ENCODE results near the gene BICC1. TPM values are rescaled to one million over a fixed set of nuclear protein-coding genes. Genes with fewer than 3 reads are reported as not detected.

The BICC1 gene
- total RNA-seq, 2 donors from 2014 or later, result 8.3 to 15.7 TPM

GRCh38 chr10:58796242-58796641, 283.6 kb downstream of the BICC1 start:
- Histone ChIP-seq H3K4me1 (no peaks in the 10 kb centered on the region), H3K9me3 (no peaks in the 10 kb centered on the region), H3K27ac (no peak overlapping the region), H3K36me3 (no peaks in the 10 kb centered on the region), H3K27me3 (no peaks in the 10 kb centered on the region), H3K4me3 (no peak overlapping the region)
- DNase-seq (ENCODE audit: low spot score), result no peak
- TF ChIP-seq CTCF (IDR thresholded peaks at IDR 0.05), result no peak

- H3K4me1 ChIP-seq, result no peaks in the 10 kb centered on the region
- no peak for DNase-seq (ENCODE audit: low spot score)
- no peak for TF ChIP-seq CTCF (IDR thresholded peaks at IDR 0.05)
- no peaks in the 10 kb centered on the region for H3K36me3 ChIP-seq
- H3K4me3 ChIP-seq, result no peak overlapping the region
- H3K27me3 ChIP-seq, result no peaks in the 10 kb centered on the region
- no peaks in the 10 kb centered on the region for H3K9me3 ChIP-seq
- no peak overlapping the region for H3K27ac ChIP-seq
Observed at GRCh38 chr10:58796824-58797223, 284.2 kb downstream of the BICC1 start.

- Histone ChIP-seq H3K4me3 (no peak overlapping the region), H3K27me3 (no peaks in the 10 kb centered on the region), H3K9me3 (no peaks in the 10 kb centered on the region), H3K4me1 (no peaks in the 10 kb centered on the region), H3K27ac (no peak overlapping the region), H3K36me3 (no peaks in the 10 kb centered on the region)
- DNase-seq (ENCODE audit: low spot score), result no peak
- no peak for TF ChIP-seq CTCF (IDR thresholded peaks at IDR 0.05)
Observed at GRCh38 chr10:58797356-58797755, 284.7 kb downstream of the BICC1 start.

- no peak overlapping the region for H3K27ac ChIP-seq
- TF ChIP-seq CTCF (IDR thresholded peaks at IDR 0.05), result no peak
- no peaks in the 10 kb centered on the region for H3K4me1 ChIP-seq
- no peaks in the 10 kb centered on the region for H3K9me3 ChIP-seq
- DNase-seq (ENCODE audit: low spot score), result no peak
- H3K36me3 ChIP-seq, result no peaks in the 10 kb centered on the region
- no peaks in the 10 kb centered on the region for H3K27me3 ChIP-seq
- H3K4me3 ChIP-seq, result no peak overlapping the region
Observed at GRCh38 chr10:58802047-58802446, 289.4 kb downstream of the BICC1 start.

GRCh38 chr10:58806323-58806722, 293.7 kb downstream of the BICC1 start:
- Histone ChIP-seq H3K4me3 (no peak overlapping the region), H3K4me1 (no peaks in the 10 kb centered on the region), H3K27ac (no peak overlapping the region), H3K36me3 (no peaks in the 10 kb centered on the region), H3K9me3 (no peaks in the 10 kb centered on the region), H3K27me3 (no peaks in the 10 kb centered on the region)
- TF ChIP-seq CTCF (IDR thresholded peaks at IDR 0.05), result no peak
- DNase-seq (ENCODE audit: low spot score), result no peak

GRCh38 chr10:58806970-58807628, 294.4 kb downstream of the BICC1 start:
- Histone ChIP-seq H3K36me3 (no peaks in the 10 kb centered on the region), H3K4me3 (no peak overlapping the region), H3K4me1 (no peaks in the 10 kb centered on the region), H3K9me3 (no peaks in the 10 kb centered on the region), H3K27ac (peak overlapping the region in 1 of 2 donors; percentile 27), H3K27me3 (no peaks in the 10 kb centered on the region)
- no peak for DNase-seq (ENCODE audit: low spot score)
- TF ChIP-seq CTCF (IDR thresholded peaks at IDR 0.05), result no peak
